HepG2 (cell line): Measurements from ENCODE around the gene SMLR1. TPM values are rescaled to one million over a fixed set of nuclear protein-coding genes. Genes with fewer than 3 reads are reported as not detected.

Experiments
- HMG20B ChIP-seq: conservative IDR thresholded peaks from 2 replicates; pipeline ENCODE4 v1.6.1; 2016; ENCODE audit warnings: missing genetic modification reagents, missing compliant biosample characterization
- KAT8 ChIP-seq: IDR thresholded peaks from 2 replicates; pipeline ENCODE4 v1.6.1; 2016; ENCODE audit warnings: missing genetic modification reagents, missing compliant biosample characterization
- MEIS1 ChIP-seq: sonication (generic); formaldehyde crosslinking; IDR thresholded peaks from 2 replicates; pipeline ENCODE4 v1.9.0; 2021; ENCODE audit warnings: mild to moderate bottlenecking, missing genetic modification reagents, moderate library complexity, borderline replicate concordance
- RELA ChIP-seq: sonication (generic); formaldehyde crosslinking; IDR thresholded peaks from 2 replicates; pipeline ENCODE4 v1.4.0; 2020; ENCODE audit warnings: missing genetic modification reagents
- RXRB ChIP-seq: IDR thresholded peaks from 2 replicates; pipeline ENCODE4 v1.6.1; 2016; ENCODE audit warnings: borderline replicate concordance, missing genetic modification reagents, missing compliant biosample characterization
- SRF ChIP-seq: IDR thresholded peaks from 2 replicates; pipeline ENCODE4 v1.6.1; 2011; ENCODE audit warnings: mild to moderate bottlenecking, low read depth, low read length, moderate library complexity
- TARDBP ChIP-seq: sonication (generic); formaldehyde crosslinking; IDR thresholded peaks from 2 replicates; pipeline ENCODE4 v1.8.0; 2022; ENCODE audit warnings: mild to moderate bottlenecking, missing genetic modification reagents
- TCF12 ChIP-seq, 2 experiments: fragments of 450-650 bp in 1 of 2; sonication (generic) in 1 of 2; formaldehyde crosslinking in 1 of 2; IDR thresholded peaks; 2 replicates each; pipeline versions ENCODE4 v1.6.1 to v1.8.0; 2017 to 2022; ENCODE audit warnings: antibody characterized with exemption in 1 of 2, mild to moderate bottlenecking in 1 of 2, missing genetic modification reagents in 1 of 2, moderate library complexity in 1 of 2
- ZBTB21 ChIP-seq: sonication (generic); formaldehyde crosslinking; IDR thresholded peaks from 2 replicates; pipeline ENCODE4 v1.4.0; 2020; ENCODE audit warnings: missing genetic modification reagents
- ZBTB7B ChIP-seq: sonication (generic); formaldehyde crosslinking; IDR thresholded peaks from 2 replicates; pipeline ENCODE4 v1.4.0; 2020; ENCODE audit warnings: missing genetic modification reagents
- ZFP36 ChIP-seq: fragments of 150-350 bp; IDR thresholded peaks from 2 replicates; pipeline ENCODE4 v1.6.1; 2018; ENCODE audit warnings: borderline replicate concordance, low read length, low read depth; ENCODE audit not compliant: partially characterized antibody
- ZFX ChIP-seq: sonication (generic); formaldehyde crosslinking; IDR thresholded peaks from 2 replicates; pipeline ENCODE4 v1.4.0; 2020; ENCODE audit warnings: mild to moderate bottlenecking, low read depth, missing genetic modification reagents, moderate library complexity
- ZNF382 ChIP-seq: sonication (generic); formaldehyde crosslinking; IDR thresholded peaks from 2 replicates; pipeline ENCODE4 v1.5.0; 2020; ENCODE audit warnings: missing genetic modification reagents, mild to moderate bottlenecking, borderline replicate concordance
- ZNF7 ChIP-seq: IDR thresholded peaks from 2 replicates; pipeline ENCODE4 v1.6.1; 2016; ENCODE audit warnings: missing biosample characterization, missing genetic modification reagents
- polyA plus RNA-seq, 8 experiments: library from polyadenylated mRNA; depleted of rRNA in 3 of 8; stranded (reverse) in 7 of 8; unstranded in 1 of 8; fragments of >200 nt; fragmentation: Illumina TruSeq in 4 of 8; extraction: Trizol in 4 of 8; gene quantifications; 2 replicates each; pipeline versions ENCODE4 v1.2.1 to v1.2.3, GENCODE V29; 2011 to 2016; ENCODE audit warnings: low read depth in 4 of 8, missing spikeins in 1 of 8, mixed read lengths in 1 of 8; ENCODE audit not compliant: insufficient read depth in 1 of 8
- total RNA-seq, 5 experiments: library from RNA; depleted of rRNA; stranded (reverse); fragments of >200 nt; fragmentation: Illumina TruSeq; extraction: Trizol; gene quantifications; 2 replicates each; pipeline ENCODE4 v1.2.3, GENCODE V29; 2016; ENCODE audit warnings: low read depth in 1 of 5
- TF ChIP-seq, protein P1 (sequence below): sonication (generic); formaldehyde crosslinking; IDR thresholded peaks from 2 replicates; pipeline ENCODE4 v1.5.0; 2020; ENCODE audit warnings: mild to moderate bottlenecking, missing genetic modification reagents
- TF ChIP-seq, protein P2 (sequence below): sonication (generic); formaldehyde crosslinking; conservative IDR thresholded peaks from 2 replicates; pipeline ENCODE4 v1.8.1; 2023; ENCODE audit warnings: missing genetic modification reagents
- TF ChIP-seq, protein P3 (sequence below): sonication (generic); formaldehyde crosslinking; IDR thresholded peaks from 2 replicates; pipeline ENCODE4 v1.4.0; 2020; ENCODE audit warnings: missing genetic modification reagents
- TF ChIP-seq, protein P4 (sequence below): sonication (generic); formaldehyde crosslinking; IDR thresholded peaks from 2 replicates; pipeline ENCODE4 v1.4.0; 2020; ENCODE audit warnings: mild to moderate bottlenecking, missing genetic modification reagents
- TF ChIP-seq, protein P5 (sequence below): IDR thresholded peaks from 2 replicates; pipeline ENCODE4 v1.6.1; 2016; ENCODE audit warnings: low read depth

SMLR1 gene
- total and polyA plus RNA-seq, 2 of the 13 experiments (the other 11 are each of a cell fraction or from before 2014, with no cell fraction given), result 41.8 to 104 TPM

DNA sequence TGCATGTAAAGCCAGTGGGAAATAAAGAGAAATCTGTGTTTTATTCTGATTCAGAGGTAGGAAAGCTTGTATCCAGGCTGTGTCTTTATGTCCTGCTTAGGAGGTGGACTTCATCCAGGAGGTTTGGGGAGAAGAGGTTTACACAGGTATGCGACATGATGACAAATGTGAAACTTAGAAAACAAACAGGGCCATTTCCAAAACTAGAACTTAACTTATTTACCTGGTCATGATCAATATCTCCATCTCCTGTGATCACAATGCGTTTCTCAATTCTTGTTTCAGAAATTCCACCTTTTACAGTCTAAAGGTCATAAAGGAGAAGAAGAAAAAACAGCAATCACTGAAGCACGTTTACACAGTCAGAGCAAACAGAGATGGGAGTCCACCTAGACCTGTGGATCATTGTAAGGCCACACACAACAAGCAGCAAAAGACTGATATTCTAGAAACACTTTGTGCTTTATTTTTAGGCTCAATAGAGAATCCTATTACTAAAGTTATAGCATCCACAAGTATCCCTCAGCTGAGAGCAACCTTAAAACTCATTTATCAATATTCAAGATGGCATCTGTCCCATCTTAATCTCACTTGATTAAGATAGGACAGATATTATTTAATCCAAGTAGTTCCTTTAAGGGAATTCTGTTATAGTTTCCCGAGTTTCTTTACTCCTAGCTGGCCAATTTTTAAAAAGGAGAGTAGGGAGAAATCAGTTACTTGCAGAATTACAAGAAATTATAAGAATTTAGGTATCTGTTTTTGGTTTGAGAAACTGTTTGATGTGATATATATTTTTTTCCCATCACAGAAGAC lies 36.4 kb downstream of the SMLR1 start (continued):
- TF ChIP-seq, protein P1, sequence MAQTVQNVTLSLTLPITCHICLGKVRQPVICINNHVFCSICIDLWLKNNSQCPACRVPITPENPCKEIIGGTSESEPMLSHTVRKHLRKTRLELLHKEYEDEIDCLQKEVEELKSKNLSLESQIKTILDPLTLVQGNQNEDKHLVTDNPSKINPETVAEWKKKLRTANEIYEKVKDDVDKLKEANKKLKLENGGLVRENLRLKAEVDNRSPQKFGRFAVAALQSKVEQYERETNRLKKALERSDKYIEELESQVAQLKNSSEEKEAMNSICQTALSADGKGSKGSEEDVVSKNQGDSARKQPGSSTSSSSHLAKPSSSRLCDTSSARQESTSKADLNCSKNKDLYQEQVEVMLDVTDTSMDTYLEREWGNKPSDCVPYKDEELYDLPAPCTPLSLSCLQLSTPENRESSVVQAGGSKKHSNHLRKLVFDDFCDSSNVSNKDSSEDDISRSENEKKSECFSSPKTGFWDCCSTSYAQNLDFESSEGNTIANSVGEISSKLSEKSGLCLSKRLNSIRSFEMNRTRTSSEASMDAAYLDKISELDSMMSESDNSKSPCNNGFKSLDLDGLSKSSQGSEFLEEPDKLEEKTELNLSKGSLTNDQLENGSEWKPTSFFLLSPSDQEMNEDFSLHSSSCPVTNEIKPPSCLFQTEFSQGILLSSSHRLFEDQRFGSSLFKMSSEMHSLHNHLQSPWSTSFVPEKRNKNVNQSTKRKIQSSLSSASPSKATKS, result 0 out of 2 replicates have a peak, but pooled peaks have one; percentile 62
- TF ChIP-seq KAT8 (peak; percentile 90), ZBTB21 (0 out of 2 replicates have a peak, but pooled peaks have one; percentile 19), TCF12 (IDR thresholded peaks at IDR 0.05) (no peak), TCF12 (CRISPR knock-in tag; IDR thresholded peaks at IDR 0.05) (peak; percentile 99), TARDBP (CRISPR knock-in tag) (peak; percentile 99), HMG20B (CRISPR knock-in tag) (peak; percentile 98), ZNF382 (CRISPR knock-in tag) (no peak), ZNF7 (peak; percentile 35; the same call in 1 of the 2 replicates), ZFP36 (no peak), MEIS1 (CRISPR knock-in tag) (peak; percentile 90; the same call in 1 of the 2 replicates), ZBTB7B (CRISPR knock-in tag) (peak; percentile 92), RXRB (CRISPR knock-in tag) (peak; percentile 97), RELA (CRISPR knock-in tag) (0 out of 2 replicates have a peak, but pooled peaks have one; percentile 76), ZFX (CRISPR knock-in tag) (no peak), SRF (0 out of 2 replicates have a peak, but pooled peaks have one; percentile 15)
- TF ChIP-seq, protein P2, sequence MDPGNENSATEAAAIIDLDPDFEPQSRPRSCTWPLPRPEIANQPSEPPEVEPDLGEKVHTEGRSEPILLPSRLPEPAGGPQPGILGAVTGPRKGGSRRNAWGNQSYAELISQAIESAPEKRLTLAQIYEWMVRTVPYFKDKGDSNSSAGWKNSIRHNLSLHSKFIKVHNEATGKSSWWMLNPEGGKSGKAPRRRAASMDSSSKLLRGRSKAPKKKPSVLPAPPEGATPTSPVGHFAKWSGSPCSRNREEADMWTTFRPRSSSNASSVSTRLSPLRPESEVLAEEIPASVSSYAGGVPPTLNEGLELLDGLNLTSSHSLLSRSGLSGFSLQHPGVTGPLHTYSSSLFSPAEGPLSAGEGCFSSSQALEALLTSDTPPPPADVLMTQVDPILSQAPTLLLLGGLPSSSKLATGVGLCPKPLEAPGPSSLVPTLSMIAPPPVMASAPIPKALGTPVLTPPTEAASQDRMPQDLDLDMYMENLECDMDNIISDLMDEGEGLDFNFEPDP (CRISPR knock-in tag), result peak; percentile 82; the same call in 1 of the 2 replicates
- TF ChIP-seq, protein P3, sequence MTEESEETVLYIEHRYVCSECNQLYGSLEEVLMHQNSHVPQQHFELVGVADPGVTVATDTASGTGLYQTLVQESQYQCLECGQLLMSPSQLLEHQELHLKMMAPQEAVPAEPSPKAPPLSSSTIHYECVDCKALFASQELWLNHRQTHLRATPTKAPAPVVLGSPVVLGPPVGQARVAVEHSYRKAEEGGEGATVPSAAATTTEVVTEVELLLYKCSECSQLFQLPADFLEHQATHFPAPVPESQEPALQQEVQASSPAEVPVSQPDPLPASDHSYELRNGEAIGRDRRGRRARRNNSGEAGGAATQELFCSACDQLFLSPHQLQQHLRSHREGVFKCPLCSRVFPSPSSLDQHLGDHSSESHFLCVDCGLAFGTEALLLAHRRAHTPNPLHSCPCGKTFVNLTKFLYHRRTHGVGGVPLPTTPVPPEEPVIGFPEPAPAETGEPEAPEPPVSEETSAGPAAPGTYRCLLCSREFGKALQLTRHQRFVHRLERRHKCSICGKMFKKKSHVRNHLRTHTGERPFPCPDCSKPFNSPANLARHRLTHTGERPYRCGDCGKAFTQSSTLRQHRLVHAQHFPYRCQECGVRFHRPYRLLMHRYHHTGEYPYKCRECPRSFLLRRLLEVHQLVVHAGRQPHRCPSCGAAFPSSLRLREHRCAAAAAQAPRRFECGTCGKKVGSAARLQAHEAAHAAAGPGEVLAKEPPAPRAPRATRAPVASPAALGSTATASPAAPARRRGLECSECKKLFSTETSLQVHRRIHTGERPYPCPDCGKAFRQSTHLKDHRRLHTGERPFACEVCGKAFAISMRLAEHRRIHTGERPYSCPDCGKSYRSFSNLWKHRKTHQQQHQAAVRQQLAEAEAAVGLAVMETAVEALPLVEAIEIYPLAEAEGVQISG (CRISPR knock-in tag), result peak; percentile 34; the same call in 1 of the 2 replicates
- TF ChIP-seq, protein P4, sequence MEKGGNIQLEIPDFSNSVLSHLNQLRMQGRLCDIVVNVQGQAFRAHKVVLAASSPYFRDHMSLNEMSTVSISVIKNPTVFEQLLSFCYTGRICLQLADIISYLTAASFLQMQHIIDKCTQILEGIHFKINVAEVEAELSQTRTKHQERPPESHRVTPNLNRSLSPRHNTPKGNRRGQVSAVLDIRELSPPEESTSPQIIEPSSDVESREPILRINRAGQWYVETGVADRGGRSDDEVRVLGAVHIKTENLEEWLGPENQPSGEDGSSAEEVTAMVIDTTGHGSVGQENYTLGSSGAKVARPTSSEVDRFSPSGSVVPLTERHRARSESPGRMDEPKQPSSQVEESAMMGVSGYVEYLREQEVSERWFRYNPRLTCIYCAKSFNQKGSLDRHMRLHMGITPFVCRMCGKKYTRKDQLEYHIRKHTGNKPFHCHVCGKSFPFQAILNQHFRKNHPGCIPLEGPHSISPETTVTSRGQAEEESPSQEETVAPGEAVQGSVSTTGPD (CRISPR knock-in tag), result no peak
- TF ChIP-seq, protein P5, sequence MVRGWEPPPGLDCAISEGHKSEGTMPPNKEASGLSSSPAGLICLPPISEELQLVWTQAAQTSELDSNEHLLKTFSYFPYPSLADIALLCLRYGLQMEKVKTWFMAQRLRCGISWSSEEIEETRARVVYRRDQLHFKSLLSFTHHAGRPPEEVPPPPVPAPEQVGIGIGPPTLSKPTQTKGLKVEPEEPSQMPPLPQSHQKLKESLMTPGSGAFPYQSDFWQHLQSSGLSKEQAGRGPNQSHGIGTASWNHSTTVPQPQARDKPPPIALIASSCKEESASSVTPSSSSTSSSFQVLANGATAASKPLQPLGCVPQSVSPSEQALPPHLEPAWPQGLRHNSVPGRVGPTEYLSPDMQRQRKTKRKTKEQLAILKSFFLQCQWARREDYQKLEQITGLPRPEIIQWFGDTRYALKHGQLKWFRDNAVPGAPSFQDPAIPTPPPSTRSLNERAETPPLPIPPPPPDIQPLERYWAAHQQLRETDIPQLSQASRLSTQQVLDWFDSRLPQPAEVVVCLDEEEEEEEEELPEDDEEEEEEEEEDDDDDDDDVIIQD, result peak; percentile 93
